HG03565 (cell line): ENCODE measurements around the gene IPCEF1.

Experiments used
- ATAC-seq: cut with Tn5 transposase; IDR thresholded peaks from one replicate; pipeline ENCODE4 v1.9.1; 2021; ENCODE audit warnings: mild to moderate bottlenecking, moderate library complexity; ENCODE audit not compliant: unreplicated experiment

Gene IPCEF1

DNA sequence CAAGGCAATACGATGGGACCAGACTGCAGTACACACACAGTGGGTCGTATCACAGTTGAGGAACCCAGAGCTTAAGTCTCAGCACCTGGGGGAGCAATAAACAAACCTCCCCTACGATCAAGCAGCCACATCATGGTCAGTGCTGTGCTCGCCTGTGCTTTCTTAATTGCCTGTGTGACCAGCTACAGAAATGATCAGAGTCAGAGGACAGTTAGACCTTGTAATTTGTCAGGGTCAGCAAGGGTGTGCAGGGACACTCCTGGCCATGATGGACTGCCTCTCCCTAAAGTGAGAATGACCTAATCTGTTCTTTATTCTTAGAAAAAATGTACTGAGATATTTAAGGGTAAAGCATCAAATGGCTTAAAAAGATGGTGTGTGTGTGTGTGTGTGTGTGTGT, 239.1 kb downstream of the IPCEF1 start:
- no peak for ATAC-seq

DNA sequence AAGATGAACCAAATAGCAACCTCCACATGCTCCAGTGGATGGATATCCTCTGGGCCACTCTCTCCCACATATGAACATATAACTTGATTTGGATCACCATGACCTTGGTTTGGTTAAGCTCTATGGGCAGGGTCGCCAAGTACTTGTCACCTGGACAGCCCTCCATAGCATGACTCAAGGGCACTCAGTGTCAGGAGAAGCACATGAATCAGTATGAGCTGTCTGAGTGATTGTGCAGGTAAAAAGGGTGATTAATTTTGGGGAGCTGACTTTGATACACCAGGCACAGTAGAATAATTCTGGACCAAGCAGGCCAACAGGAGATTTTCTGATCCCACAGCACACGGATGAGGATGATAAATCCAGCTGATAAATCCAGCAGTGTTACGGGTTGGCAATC, 243.2 kb downstream of the IPCEF1 start:
- no peak for ATAC-seq

DNA sequence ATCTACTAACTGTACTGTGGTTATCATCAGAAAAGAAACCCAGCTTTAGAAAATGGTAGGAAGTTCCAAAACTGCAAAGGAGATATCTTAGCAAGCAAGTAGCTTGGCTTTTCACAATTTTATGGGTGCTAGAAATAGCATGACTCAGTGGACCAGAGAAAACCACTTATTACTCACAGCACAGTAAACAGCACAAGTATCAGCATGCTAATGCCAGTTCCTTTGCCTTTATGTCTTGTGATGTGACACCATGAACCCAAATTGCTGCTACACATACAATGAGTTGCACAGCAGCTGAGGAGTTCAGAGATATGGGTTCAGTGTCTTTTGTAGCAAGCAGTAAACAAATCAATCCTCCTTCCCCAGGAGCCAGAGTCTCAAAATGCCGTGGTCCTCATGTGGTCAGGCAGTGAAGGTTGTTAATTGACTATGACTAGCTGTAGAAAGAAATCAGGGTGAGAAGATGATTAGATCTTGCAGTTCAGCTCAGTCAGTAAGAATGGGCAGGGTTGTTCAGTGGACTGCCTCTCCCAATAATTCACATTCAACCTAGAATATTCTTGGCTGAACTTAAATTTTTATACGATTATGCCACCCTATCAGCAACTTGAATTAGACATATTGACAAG, 244.3 kb downstream of the IPCEF1 start:
- ATAC-seq = no peak

DNA sequence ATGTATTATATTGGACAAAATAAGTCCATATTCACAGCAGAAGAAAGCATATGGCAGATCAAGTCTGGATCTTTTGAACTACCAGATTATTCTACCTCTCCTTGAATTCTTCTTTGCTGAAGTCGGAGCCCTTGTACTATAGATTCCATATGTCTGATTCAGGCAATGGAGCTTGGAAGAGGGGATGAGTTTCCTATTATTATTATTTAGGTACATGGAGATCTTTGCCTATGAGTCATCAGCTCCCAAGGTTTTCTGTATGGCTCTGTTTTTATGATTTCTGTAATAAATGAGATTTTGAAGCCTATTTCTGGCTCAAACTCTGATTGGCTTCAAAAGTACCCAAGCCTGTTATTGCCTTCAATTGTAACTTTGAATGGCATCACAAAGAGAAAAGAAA, 245.6 kb downstream of the IPCEF1 start:
- ATAC-seq = no peak

DNA sequence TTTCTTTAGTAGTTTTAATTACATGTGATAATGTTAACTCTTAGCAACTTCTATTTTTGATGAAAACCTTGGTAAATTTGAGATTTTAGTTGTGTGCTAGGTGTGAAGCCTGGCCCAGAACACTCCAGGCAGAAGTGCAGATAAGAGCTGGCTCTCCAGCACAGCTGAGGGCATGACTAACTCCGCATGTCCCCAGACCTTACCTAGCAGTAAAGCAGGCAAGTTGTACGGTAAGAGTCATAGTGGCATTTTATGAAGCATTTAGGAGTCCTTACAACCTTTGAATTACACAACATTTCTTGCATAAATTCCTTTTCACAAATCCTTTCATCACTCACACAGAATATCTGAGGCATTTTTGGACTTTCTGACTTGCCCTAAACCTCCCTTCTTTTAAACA, 250.4 kb downstream of the IPCEF1 start:
- ATAC-seq = no peak
